Measurements from ENCODE around the gene PNPLA7.

DNA sequence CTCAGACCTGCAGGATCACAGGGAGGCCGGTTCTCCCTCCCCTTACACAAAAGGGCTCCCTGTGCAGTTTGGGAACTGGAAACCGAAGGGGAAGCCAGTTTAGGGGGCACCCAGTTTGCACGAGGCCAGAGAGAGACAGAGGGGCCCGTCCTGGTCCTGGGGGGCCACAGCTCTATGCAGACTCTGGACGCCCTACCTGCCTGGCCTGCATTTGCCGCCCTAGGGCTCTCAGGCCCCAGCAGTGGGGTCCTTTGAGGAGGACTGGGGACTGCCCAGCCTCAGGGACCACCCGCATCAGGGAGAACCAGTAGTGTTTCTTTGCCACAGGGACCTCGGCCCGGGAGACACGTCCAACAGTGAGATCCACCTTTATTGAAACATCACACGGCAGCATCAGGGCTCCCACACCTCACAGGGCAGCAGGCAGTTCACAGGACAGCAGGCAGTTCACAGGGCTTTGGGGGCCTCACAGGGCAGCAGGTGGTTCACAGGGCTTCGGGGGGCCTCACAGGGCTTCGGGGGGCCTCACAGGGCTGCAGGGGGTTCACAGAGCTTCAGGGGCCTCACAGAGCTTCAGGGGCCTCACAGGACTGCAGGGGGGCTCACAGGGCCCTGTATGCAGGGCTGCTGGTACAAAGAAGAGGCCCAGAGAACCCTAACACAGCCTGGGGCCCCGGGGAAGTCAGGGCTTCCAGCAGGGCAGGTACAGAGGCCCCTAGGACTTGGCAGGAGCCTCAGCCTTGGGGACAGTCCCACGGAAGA is 90.4 kb downstream of the PNPLA7 start:
- TF ChIP-seq SP1 (IDR thresholded peaks at IDR 0.05) = no peak
- no peak for TF ChIP-seq ARNT (IDR thresholded peaks at IDR 0.05)
- no peak for TF ChIP-seq FOXM1 (IDR thresholded peaks at IDR 0.05; ENCODE audit: borderline replicate concordance)
- TF ChIP-seq ELF4 (IDR thresholded peaks at IDR 0.05) = no peak

Measured in HEK293T (cell line).